ENCODE measurements around the gene THSD4.

GRCh38 chr15:71565631-71566160 lies 450.4 kb downstream of the THSD4 start:
- TF ChIP-seq POLR2AphosphoS5 (IDR thresholded peaks at IDR 0.05; ENCODE audit: low read depth, low read length) = no peak
- no peak for TF ChIP-seq POLR2A (IDR thresholded peaks at IDR 0.05; ENCODE audit: low read depth, low read length)
- TF ChIP-seq TAF1 (IDR thresholded peaks at IDR 0.05; ENCODE audit: borderline replicate concordance, low read depth, low read length) = no peak
